Activated CD8-positive, alpha-beta T cell treated with anti-CD3 and anti-CD28 coated beads, Interleukin-2, amount 10 ng/mL, durations not matched to agents 7 days and 5 days (primary cell): ENCODE data around the gene FGF12. TPM values are rescaled to one million over a fixed set of nuclear protein-coding genes. Genes with fewer than 3 reads are reported as not detected.

Source experiments
- ATAC-seq: fragments of 150-1000 bp; cut with Tn5 transposase; one replicate; pipeline ENCODE4 v1.10.0; 2021; ENCODE audit warnings: moderate library complexity
- CTCF ChIA-PET: fragments of 350-600 bp; sonication (Branson Sonifier 250); formaldehyde crosslinking; loops from one replicate; lab custom pipeline; 2021; ENCODE audit warnings: antibody characterized with exemption; lab: Charles Lee
- POLR2A ChIA-PET: fragments of 350-600 bp; sonication (Branson Sonifier 250); formaldehyde crosslinking; loops from one replicate; lab custom pipeline; 2021; ENCODE audit warnings: antibody characterized with exemption; lab: Charles Lee
- DNase-seq: peaks from one replicate; pipeline ENCODE4 v3.0.0-alpha.2; 2020
- H3K27ac Mint-ChIP-seq: one replicate; pipeline ENCODE4 v1.8.0; 2021; ENCODE audit warnings: mild to moderate bottlenecking, mixed read lengths
- H3K27me3 Mint-ChIP-seq: one replicate; pipeline ENCODE4 v1.8.0; 2021; ENCODE audit warnings: low read depth, mixed read lengths
- H3K36me3 Mint-ChIP-seq: one replicate; pipeline ENCODE4 v1.8.0; 2021; ENCODE audit warnings: low read depth, mixed read lengths
- H3K4me1 Mint-ChIP-seq: one replicate; pipeline ENCODE4 v1.8.0; 2021; ENCODE audit warnings: low read depth, mixed read lengths
- H3K4me3 Mint-ChIP-seq: one replicate; pipeline ENCODE4 v1.8.0; 2021; ENCODE audit warnings: mild to moderate bottlenecking, mixed read lengths
- H3K9me3 Mint-ChIP-seq: one replicate; pipeline ENCODE4 v1.8.0; 2022; ENCODE audit warnings: mixed read lengths; ENCODE audit not compliant: insufficient read depth
- total RNA-seq, 2 experiments: library from RNA; stranded (reverse); gene quantifications; one replicate each; pipeline ENCODE4 v1.2.3, GENCODE V29; 2021

FGF12 gene
- total RNA-seq, 2 experiments from 2014 or later = not detected

- Mint-ChIP-seq H3K36me3 (no peaks in the 10 kb centered on the region), H3K27ac (no peak overlapping the region), H3K4me1 (no peaks in the 10 kb centered on the region), H3K27me3 (no peaks in the 10 kb centered on the region), H3K4me3 (no peak overlapping the region), H3K9me3 (no peaks in the 10 kb centered on the region)
- CTCF ChIA-PET = no interaction called here
- POLR2A ChIA-PET = no interaction called here
- DNase-seq (no peak), ATAC-seq (no peak)
Measured at GRCh38 chr3:192183109-192183508, 544.2 kb downstream of the FGF12 start.

GRCh38 chr3:192181151-192181550 is 546.2 kb downstream of the FGF12 start:
- no peaks in the 10 kb centered on the region for H3K9me3 Mint-ChIP-seq
- H3K4me1 Mint-ChIP-seq = no peaks in the 10 kb centered on the region
- DNase-seq = no peak
- ChIA-PET POLR2A (no interaction called here), CTCF (no interaction called here)
- no peaks in the 10 kb centered on the region for H3K27me3 Mint-ChIP-seq
- H3K27ac Mint-ChIP-seq = no peak overlapping the region
- H3K4me3 Mint-ChIP-seq = no peak overlapping the region
- ATAC-seq = no peak
- H3K36me3 Mint-ChIP-seq = no peaks in the 10 kb centered on the region

GRCh38 chr3:192177383-192177782 is 550.0 kb downstream of the FGF12 start:
- Mint-ChIP-seq H3K4me1 (no peaks in the 10 kb centered on the region), H3K9me3 (no peaks in the 10 kb centered on the region), H3K27ac (no peak overlapping the region), H3K27me3 (no peaks in the 10 kb centered on the region), H3K4me3 (no peak overlapping the region), H3K36me3 (no peaks in the 10 kb centered on the region)
- no peak for ATAC-seq
- ChIA-PET POLR2A (no interaction called here), CTCF (interaction anchor here (1.7 kb wide), 1 partner anchor 11 kb away, joined by 9 read pairs; no protein-coding TSS in a partner anchor)
- no peak for DNase-seq

- Mint-ChIP-seq H3K36me3 (no peaks in the 10 kb centered on the region), H3K9me3 (no peaks in the 10 kb centered on the region), H3K4me1 (no peaks in the 10 kb centered on the region), H3K27ac (no peak overlapping the region), H3K4me3 (no peak overlapping the region), H3K27me3 (no peaks in the 10 kb centered on the region)
- CTCF ChIA-PET = no interaction called here
- ATAC-seq (no peak), DNase-seq (no peak)
- POLR2A ChIA-PET = no interaction called here
Measured at GRCh38 chr3:192174283-192174682, 553.1 kb downstream of the FGF12 start.

GRCh38 chr3:192171213-192171612 is 556.1 kb downstream of the FGF12 start:
- CTCF ChIA-PET = no interaction called here

GRCh38 chr3:192170659-192171058 is 556.7 kb downstream of the FGF12 start:
- CTCF ChIA-PET = no interaction called here
- no peak for ATAC-seq
- no peaks in the 10 kb centered on the region for H3K36me3 Mint-ChIP-seq
- POLR2A ChIA-PET = no interaction called here
- no peak overlapping the region for H3K4me3 Mint-ChIP-seq
- no peaks in the 10 kb centered on the region for H3K9me3 Mint-ChIP-seq
- no peaks in the 10 kb centered on the region for H3K4me1 Mint-ChIP-seq
- H3K27ac Mint-ChIP-seq = no peak overlapping the region
- DNase-seq = no peak
- H3K27me3 Mint-ChIP-seq = no peaks in the 10 kb centered on the region

More at GRCh38 chr3:192171213-192171612, 556.1 kb downstream of the FGF12 start:
- DNase-seq (no peak), ATAC-seq (no peak)
- no peaks in the 10 kb centered on the region for H3K4me1 Mint-ChIP-seq
- POLR2A ChIA-PET = no interaction called here
- no peak overlapping the region for H3K27ac Mint-ChIP-seq
- H3K27me3 Mint-ChIP-seq = no peaks in the 10 kb centered on the region
- H3K4me3 Mint-ChIP-seq = no peak overlapping the region
- H3K36me3 Mint-ChIP-seq = no peaks in the 10 kb centered on the region
- H3K9me3 Mint-ChIP-seq = no peaks in the 10 kb centered on the region

GRCh38 chr3:192170031-192170430 is 557.3 kb downstream of the FGF12 start:
- Mint-ChIP-seq H3K9me3 (no peaks in the 10 kb centered on the region), H3K36me3 (no peaks in the 10 kb centered on the region), H3K4me3 (no peak overlapping the region), H3K4me1 (no peaks in the 10 kb centered on the region), H3K27ac (no peak overlapping the region), H3K27me3 (no peaks in the 10 kb centered on the region)
- ChIA-PET CTCF (no interaction called here), POLR2A (no interaction called here)
- no peak for DNase-seq
- no peak for ATAC-seq

DNA sequence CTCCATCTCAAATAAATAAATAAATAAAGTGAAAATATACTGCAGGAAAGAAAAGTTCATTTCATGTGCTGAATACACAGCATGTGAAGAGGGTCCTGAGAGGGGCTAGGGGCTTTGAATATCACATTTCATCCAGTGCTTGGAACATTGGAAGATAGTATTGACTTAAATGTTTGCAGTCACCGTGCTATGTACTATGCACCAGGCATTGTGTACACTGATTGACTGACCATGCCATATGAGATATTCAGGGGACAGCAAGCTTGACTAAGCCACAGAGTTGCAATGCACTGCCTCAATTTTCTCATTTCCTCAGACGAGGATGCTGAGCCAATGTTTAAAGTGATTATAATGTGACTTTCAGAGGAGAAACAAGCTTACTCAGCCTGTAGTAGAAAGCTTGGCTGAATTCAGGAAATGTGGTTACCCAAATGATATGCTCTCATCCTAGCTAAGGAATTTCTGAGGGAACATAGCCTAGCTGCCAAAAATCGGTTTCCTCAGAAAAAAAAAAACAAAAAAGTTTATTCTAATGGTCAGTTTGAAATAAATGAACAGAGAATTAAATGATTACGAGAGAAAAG is 557.9 kb downstream of the FGF12 start:
- Mint-ChIP-seq H3K27ac (no peak overlapping the region), H3K9me3 (no peaks in the 10 kb centered on the region), H3K4me3 (no peak overlapping the region), H3K4me1 (no peaks in the 10 kb centered on the region), H3K27me3 (no peaks in the 10 kb centered on the region), H3K36me3 (no peaks in the 10 kb centered on the region)
- ATAC-seq = no peak
- DNase-seq = no peak
- CTCF ChIA-PET = no interaction called here
- POLR2A ChIA-PET = no interaction called here

DNA sequence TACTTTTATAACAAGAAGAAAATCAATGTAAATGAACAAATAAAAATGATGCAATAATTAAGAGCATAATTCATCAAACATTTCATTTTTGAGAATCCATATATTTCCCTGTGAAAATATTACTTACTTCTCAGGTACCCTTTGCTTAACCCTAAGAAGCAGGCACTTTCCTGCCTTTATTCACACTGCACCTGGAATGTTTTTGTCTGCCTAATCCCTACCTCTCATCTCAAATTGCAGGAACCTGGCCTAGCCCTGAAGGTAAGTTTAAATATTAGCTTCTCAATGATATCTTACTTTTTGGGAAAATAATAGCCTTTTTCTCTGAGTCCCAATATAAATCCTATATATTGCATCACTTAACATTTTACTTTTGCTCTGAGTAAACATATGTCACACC is 559.1 kb downstream of the FGF12 start:
- DNase-seq (no peak), ATAC-seq (no peak)
- Mint-ChIP-seq H3K27me3 (no peaks in the 10 kb centered on the region), H3K4me3 (no peak overlapping the region), H3K4me1 (no peaks in the 10 kb centered on the region), H3K27ac (no peak overlapping the region), H3K36me3 (no peaks in the 10 kb centered on the region), H3K9me3 (no peaks in the 10 kb centered on the region)
- CTCF ChIA-PET = no interaction called here
- POLR2A ChIA-PET = no interaction called here

GRCh38 chr3:192165552-192165951 is 561.8 kb downstream of the FGF12 start:
- CTCF ChIA-PET = no interaction called here
- no peaks in the 10 kb centered on the region for H3K9me3 Mint-ChIP-seq
- no peak overlapping the region for H3K27ac Mint-ChIP-seq

GRCh38 chr3:192161661-192162060 is 565.7 kb downstream of the FGF12 start:
- ChIA-PET CTCF (no interaction called here), POLR2A (no interaction called here)
- Mint-ChIP-seq H3K27ac (no peak overlapping the region), H3K9me3 (peaks cover 2% of the 10 kb centered on the region), H3K4me1 (no peaks in the 10 kb centered on the region), H3K27me3 (no peaks in the 10 kb centered on the region), H3K4me3 (no peak overlapping the region), H3K36me3 (no peaks in the 10 kb centered on the region)
- no peak for DNase-seq
- no peak for ATAC-seq

More at GRCh38 chr3:192165552-192165951, 561.8 kb downstream of the FGF12 start:
- Mint-ChIP-seq H3K36me3 (no peaks in the 10 kb centered on the region), H3K27me3 (no peaks in the 10 kb centered on the region), H3K4me1 (no peaks in the 10 kb centered on the region), H3K4me3 (no peak overlapping the region)
- POLR2A ChIA-PET = no interaction called here
- DNase-seq = no peak
- ATAC-seq = no peak

DNA sequence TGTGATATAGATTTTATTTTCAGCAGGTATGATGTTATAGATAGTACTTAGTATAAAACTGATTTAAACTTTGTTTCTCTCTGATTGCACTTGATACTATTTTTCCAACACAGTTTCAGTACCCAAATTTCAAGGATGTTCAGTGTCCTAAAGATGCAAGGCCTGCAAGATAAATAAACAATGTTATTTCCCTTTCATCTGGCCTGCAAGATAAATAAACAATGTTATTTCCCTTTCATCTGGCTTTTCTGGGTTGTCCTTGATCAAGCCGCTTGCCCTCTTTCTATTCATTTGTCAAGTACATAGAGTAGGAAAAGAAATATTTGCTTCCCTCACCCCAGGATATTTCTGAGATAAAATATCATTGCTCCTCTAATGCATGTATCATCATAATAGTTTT is 571.0 kb downstream of the FGF12 start:
- Mint-ChIP-seq H3K4me1 (no peaks in the 10 kb centered on the region), H3K36me3 (no peaks in the 10 kb centered on the region), H3K9me3 (peaks cover 9% of the 10 kb centered on the region), H3K27ac (no peak overlapping the region), H3K4me3 (no peak overlapping the region), H3K27me3 (no peaks in the 10 kb centered on the region)
- ChIA-PET POLR2A (no interaction called here), CTCF (no interaction called here)
- DNase-seq (no peak), ATAC-seq (no peak)

DNA sequence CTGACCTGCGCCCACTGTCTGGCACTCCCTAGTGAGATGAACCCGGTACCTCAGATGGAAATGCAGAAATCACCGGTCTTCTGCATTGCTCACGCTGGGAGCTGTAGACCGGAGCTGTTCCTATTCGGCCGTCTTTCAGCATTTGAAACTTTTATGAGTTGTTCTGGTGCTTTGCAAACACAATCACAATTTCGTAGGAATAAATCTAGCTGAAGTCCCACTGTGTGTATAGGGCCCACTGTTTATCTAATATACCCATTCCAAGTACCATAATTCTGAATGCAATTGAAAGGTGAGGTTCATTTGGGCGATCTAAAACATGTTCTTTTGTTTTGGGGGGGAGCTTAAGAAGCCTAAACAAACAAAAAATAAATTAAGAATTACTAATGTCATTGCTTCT is 572.1 kb downstream of the FGF12 start:
- ATAC-seq = no peak
- H3K9me3 Mint-ChIP-seq = peaks cover 9% of the 10 kb centered on the region
- H3K27ac Mint-ChIP-seq = no peak overlapping the region
- ChIA-PET POLR2A (no interaction called here), CTCF (no interaction called here)
- H3K27me3 Mint-ChIP-seq = no peaks in the 10 kb centered on the region
- no peak overlapping the region for H3K4me3 Mint-ChIP-seq
- H3K36me3 Mint-ChIP-seq = no peaks in the 10 kb centered on the region
- no peaks in the 10 kb centered on the region for H3K4me1 Mint-ChIP-seq
- DNase-seq = no peak
